ENCODE data around the gene IQCF2.
"Not testable (repeated sequence)": the region's sequence is repeated elsewhere in the genome, so short reads cannot be mapped to it uniquely, and the experiment has no call there.

IQCF2 gene

GRCh38 chr3:51860703-51861665 lies at the start of gene IQCF2:
IQCF2 (plus strand) TSS chr3:51861615; CDS start chr3:51861667, 52 bp downstream.
- no peak for DNase-seq (ENCODE audit: low read depth)

- no peak for DNase-seq (ENCODE audit: low read depth)
Observed at GRCh38 chr3:51813539-51813938, 47.9 kb upstream of the IQCF2 start.

DNA sequence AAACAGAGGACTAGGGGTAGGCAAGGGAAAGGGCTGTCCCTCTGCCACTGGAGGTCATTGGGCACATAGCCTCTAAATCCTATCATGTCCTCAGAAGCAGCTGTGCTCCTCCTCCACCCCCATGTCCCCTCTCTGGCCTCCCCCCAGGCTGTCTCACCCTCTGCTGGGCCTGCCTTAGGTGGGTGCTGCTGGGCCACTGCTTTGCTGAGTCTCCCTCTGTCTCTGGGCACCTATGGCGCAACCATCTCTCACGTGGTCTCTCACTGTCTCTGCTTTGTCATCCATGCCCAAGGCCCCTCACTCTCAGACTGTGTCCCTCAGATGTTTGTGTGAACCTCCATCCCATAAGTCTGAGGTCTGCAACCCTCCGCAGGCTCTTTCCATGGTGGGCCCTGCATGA lies 47.4 kb upstream of the IQCF2 start:
- no peak for DNase-seq (ENCODE audit: low read depth)

DNA sequence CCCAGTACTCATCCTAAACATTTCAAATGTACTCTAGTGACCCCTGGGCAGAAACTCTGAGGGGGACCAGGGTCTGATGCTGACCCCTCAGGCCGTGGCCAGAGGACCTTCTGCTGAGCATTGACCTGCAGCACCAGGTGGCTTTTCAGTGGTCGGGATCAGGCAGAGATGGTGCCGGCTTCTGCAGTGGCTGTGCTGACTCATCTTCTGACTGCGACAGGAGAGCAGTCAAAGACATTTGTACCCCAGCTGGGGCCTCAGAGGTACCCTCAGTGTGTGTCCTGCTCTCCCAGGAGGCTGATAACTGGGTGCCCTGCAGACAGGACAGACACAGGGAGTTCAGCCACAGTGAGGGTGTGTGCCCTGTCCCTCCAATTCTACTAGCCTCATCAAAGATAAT lies 45.8 kb upstream of the IQCF2 start:
- DNase-seq (ENCODE audit: low read depth) = no peak

DNA sequence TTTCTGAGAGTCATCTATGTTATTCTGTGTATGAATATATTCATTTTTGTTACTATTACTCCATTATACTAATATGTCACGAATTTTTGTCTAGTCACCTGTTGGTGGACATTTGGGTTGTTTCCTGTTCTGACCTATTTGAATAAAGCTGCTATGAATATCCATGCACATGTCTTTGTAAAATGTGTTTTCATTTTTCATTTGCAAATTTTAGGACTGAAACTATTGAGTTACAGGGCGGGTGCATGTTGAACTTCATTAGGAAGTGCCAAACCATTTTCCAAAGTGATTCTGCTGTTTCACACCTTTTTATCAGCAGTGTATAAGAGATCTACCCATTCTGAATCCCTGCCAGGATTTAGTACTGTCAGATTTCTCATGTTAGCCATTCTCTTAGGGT lies 44.7 kb upstream of the IQCF2 start:
- no peak for DNase-seq (ENCODE audit: low read depth)

DNA sequence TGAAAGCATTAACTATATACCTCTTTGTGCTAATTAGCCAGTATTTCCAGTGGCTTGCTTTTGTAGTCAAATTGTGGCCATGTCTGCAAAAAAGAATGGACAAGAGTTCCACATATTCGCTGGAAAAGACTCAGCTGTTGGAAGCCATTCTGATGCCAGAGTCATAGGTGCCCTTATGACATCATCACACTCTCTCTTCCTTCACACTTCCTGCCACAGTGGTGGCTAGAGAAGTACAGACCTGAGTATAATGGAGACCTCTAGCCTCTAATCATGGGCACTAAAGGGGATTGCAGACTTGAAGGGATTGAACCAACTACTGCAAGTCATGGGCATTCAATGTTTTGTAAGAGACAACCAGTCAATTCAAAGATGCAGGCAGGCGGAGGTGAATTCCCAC lies 44.0 kb upstream of the IQCF2 start:
- no peak for DNase-seq (ENCODE audit: low read depth)

DNA sequence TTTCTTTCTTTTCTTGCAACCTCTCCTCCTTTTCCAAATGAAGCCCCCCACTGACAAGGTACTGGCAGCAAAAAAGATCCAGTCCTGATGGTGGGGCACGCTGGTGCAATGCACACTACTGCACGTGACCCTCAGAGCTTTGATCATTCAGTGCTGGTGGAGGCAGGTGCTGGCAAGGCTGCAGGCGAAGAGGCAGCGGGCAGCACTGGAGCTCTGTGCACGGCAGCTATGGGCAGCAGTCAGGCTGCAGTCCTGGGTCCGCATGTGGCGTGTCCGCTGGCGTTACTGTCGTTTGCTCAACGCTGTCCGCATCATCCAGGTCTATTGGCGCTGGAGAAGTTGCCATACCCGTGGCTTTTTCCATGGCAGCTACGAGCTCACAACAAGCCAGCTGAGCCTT lies 42.3 kb upstream of the IQCF2 start:
- no peak for DNase-seq (ENCODE audit: low read depth)

GRCh38 chr3:51819709-51820406 lies 41.6 kb upstream of the IQCF2 start:
- DNase-seq (ENCODE audit: low read depth) = no peak

- DNase-seq (ENCODE audit: low read depth) = no peak
Observed at GRCh38 chr3:51828297-51828696, 33.1 kb upstream of the IQCF2 start.

- no peak for DNase-seq (ENCODE audit: low read depth)
Observed at GRCh38 chr3:51830345-51830744, 31.1 kb upstream of the IQCF2 start.

- DNase-seq (ENCODE audit: low read depth) = no peak
Observed at GRCh38 chr3:51830836-51831385, 30.5 kb upstream of the IQCF2 start.

GRCh38 chr3:51836606-51837005 lies 24.8 kb upstream of the IQCF2 start:
- no peak for DNase-seq (ENCODE audit: low read depth)

DNA sequence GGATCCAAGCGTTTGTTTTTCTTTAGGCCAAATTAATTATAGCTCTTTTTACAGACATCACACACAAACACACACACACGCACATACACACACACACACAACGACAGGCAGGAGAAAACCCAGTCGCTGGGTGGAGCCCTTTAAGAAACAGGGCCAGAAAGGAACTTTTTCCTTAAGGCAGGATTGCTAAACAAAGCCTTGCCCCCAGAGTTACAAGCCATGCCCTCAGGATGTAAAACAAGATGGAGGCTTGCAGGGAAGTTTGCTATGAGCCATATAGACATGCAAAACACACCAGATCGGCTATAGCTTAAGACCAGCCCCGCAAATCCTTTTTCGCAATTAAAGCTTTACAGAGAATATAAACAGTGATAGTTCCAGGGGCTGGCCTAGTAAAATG lies 16.3 kb upstream of the IQCF2 start:
- no peak for DNase-seq (ENCODE audit: low read depth)

GRCh38 chr3:51855411-51855810 lies 6.0 kb upstream of the IQCF2 start:
- DNase-seq (ENCODE audit: low read depth) = not testable (repeated sequence)

- no peak for DNase-seq (ENCODE audit: low read depth)
Observed at GRCh38 chr3:51862886-51863285, 1.5 kb downstream of the IQCF2 start.

GRCh38 chr3:51868896-51869295 lies 7.5 kb downstream of the IQCF2 start:
- DNase-seq (ENCODE audit: low read depth) = not testable (repeated sequence)

- DNase-seq (ENCODE audit: low read depth) = no peak
Observed at GRCh38 chr3:51869304-51869703, 7.9 kb downstream of the IQCF2 start.

DNA sequence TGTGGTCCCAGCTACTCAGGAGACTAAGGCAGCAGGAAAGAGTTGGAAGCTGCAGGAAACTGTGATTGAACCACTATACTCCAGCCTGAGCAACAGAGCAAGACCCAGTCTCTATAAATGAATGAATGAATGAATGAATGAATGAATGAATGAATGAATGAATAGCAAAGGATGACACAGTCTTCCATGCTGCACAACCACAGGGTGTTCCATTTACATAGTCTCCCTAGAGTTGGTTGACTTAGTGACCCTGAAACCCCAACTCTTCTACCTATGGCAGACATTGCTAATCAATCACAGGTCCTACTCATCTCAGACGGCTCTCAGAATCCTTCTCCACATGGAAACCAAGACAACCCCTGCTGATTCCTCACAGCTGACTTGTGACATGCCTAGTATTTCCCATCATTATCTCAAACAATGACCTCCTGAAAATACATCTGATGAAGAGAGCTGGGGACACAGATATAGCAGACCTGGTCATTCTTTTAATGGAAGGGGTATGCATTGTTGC lies 11.9 kb downstream of the IQCF2 start:
- no peak for DNase-seq (ENCODE audit: low read depth)

- DNase-seq (ENCODE audit: low read depth) = no peak
Observed at GRCh38 chr3:51873876-51874275, 12.5 kb downstream of the IQCF2 start.

DNA sequence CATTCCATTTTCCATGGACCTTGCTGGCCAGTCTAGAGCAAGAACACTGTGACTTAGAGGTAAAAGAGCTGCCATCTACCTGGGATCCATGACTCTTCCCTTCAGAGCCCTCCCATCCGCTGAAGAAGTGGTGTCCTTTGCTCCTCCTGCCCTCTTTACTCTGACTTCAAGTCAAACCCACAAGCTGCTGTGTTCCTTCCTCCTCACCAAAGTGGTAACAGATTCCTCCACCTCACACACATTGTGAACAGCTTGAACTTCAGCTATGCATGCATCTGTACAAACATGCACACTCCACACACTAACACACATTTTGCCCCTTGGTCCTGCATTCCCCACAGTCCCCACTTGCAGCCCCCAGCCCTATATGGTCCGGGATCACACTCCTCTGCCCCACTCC lies 13.0 kb downstream of the IQCF2 start:
- no peak for DNase-seq (ENCODE audit: low read depth)

DNA sequence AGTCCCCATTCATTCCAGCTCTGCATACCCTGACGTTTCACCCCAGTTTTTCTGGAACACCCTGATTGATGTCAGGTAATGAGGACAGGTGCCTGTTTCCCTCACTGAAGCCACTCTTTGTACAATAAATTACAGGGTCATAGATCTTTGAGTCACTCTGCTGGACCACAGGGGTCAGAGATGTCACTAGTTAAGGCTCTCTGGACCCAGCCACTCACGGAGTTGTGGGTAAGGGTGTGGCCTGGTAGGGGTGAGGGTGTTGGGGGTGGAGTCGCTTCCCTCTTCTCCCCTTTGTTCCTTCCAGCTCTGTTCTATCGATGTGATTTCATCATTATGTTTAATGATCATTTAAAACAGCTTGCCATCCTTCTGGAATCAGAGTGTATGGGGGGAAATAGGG lies 13.5 kb downstream of the IQCF2 start:
- DNase-seq (ENCODE audit: low read depth) = no peak

DNA sequence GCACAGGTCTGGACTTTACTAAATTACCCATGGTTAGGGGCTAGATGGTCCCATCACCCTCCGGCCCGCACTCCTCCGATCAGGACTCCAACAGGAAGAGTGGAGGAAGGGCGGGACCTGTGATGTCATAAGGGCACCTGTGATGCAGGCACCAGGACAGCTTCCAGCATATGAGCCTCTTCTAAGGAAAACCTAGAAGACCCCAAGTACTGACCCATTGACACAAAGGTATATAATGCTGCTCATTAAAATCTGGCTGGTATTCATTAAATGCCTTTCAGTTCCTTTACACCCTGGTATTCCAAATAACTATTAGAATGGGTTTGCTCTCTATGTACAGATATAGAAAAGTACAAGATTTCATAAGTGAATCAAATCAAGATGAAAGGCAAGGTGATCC lies 14.1 kb downstream of the IQCF2 start, which contains the start of gene IQCF5:
IQCF5 (minus strand) TSS at position 101 of the 400 bp plus-strand sequence; CDS start at position 31, 70 bp downstream.
- no peak for DNase-seq (ENCODE audit: low read depth)

GRCh38 chr3:51876186-51876585 lies 14.8 kb downstream of the IQCF2 start:
- no peak for DNase-seq (ENCODE audit: low read depth)

Measured in activated T-helper 1 cell treated with Interleukin-2 at 50 U/mL for 16 hours (primary cell).